Limb (tissue), 2 donors: ENCODE results near the gene NOP14.
"Not testable (repeated sequence)": the region's sequence is repeated elsewhere in the genome, so short reads cannot be mapped to it uniquely, and the experiment has no call there.

ENCODE experiments used
- DNase-seq, 2 donors: peaks; one replicate each; pipeline ENCODE4 v3.0.0-alpha.2; 2016; ENCODE audit errors: extremely low spot score in 2 of 2

Gene NOP14

DNA sequence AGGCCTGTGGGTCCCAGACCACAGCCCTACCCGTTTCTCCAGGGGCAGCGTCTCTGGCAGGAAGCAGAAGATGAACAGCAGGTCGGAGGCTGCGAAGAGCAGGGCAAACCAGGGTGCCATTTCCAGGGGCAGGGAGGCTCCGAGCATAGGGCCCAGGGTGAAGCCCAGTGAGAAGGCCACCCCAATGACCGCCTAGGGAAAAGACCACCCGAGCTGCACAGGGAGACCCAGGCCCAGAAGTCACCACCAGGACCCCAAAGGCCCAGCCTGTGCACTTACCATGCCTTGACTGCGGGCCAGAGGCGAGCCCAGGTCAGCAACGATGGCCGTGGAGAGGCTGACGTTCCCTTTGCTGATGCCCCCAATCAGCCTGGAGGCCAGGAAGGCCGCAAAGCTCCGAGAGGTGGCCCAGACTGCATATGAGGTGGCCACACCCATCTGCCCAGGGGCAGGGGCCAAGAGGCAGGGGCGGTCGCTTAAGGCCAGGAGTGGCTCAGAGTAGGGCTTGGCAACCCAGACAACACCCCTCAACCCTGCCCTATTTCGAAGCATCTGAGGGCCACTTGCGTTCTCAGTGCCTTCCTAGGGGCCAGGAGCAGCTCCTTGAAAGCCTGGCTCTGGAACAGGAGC, 30.8 kb downstream of the NOP14 start:
- no peak for DNase-seq

DNA sequence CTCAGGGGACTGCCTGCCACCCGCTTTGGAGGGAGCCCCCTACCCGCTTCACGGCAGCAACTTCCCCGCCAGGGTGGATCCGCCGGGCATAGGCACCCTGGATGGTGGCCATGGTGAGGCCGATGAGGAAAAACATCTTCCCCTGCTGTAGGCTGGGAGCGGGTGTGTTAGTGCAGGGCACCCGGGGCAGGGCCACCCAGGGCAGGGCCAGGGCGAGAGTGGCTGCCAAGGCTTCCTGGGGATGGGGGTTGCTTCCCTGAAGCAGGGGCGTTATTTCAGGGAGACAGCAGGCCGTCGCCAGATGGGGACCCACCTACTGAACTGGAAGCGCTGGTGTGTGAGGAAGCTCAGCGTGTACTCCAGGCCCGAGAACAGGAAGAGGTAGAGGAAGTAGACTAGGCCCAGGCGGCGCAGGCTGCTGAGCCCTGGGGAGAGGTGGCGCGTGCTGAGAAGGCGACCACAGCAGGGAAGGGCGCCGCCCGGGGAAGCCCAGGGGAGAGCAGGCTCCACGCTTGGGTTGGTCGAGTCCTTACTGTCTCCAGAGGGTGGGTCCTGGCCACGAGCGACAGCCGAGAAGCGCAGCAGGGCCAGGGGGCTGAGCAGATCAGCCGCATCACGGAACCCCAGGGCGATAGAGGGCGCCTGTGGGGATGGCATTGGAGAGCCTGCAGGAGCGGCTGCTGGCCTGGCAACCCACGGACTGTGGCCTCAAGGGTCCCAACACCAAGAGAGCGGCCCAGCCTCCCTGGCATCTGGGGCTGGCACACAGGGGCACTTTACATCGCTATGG, 31.5 kb downstream of the NOP14 start:
- DNase-seq: peak in 1 of 2 donors; percentile 40

DNA sequence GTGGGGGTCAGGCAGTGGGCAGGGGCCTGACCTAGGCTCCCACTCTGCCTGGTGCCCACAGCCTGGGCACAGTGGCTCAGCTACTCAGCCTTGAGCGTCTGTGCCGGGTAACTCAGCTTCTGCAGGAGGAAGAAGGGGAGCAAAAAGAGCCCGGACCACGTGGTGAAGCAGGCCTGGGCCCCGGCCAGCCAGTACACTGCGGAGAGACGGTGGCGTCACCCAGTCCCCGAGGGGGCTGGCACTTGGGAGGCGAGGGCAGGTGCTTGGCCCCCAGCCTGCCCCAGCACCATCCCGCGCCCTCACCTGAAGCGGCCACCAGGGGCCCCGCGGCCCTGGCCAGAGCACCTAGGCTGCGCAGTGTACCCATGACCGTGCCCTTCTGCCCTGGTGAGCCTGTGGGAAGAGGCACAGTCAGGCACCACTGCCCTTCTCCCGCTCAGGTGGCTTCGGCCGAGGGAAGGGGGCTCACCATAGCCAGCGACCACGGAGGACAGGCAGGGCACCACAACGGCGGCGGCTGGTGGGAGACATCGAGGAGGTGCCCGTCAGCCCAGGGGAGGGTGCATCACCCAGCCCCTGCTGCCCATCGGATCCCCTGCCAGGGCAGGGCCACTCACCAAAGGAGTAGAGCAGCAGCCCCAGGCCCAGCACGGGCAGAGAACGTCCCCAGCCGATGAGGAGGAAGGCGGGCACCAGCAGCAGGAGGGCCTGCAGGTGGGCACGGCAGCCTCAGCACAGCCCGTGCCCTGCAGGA, 32.3 kb downstream of the NOP14 start:
- DNase-seq: peak in 1 of 2 donors; percentile 31

DNA sequence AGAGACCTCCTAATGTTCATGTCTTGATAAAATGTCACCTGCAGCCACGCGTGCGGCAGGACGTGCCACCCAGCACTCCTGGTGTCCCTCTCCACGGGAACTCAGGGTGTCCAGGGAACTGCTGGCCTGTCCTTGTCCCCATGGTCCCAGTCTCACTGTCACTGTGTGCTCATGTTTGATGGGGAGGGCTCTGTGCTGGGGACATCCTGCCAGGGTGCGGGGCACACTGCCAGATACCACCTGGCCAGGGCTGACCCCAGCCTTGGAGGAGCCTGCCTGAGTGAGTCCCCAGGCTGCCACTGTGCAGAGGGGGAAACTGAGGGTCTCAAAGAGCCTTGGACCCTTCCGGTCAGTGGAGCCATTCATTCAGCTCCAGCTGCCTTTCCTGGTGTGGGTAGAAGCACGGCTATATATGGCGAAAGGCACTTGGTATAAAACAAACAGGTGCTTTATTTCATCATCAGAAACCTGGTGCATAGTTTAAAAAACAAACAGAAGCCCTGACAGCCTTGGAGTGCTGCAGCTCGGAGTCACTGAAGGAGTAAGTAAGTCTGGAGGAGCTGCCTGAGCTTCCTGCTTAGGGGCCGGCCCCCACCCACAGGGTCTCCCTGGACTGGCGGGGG, 33.0 kb downstream of the NOP14 start:
- DNase-seq: no peak

DNA sequence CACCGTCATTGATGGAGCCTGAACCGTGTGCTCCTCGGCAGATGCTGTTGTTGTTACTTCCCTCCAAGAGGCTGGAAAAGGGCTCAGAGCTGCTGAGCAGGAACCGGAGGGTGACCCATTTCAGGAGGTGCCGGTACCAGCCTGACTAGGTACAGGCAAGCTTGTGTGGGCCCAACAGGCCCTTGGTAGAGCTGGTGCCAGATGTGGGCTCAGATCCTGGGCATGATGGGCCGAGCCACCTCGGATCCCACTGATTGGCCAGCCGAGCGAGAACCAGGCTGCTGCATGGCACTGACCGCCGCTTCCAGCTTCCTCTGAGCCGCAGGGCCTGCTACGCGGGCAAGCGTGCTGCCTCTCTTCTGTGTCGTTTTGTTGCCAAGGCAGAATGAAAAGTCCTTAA, 33.7 kb downstream of the NOP14 start:
- DNase-seq: no peak

DNA sequence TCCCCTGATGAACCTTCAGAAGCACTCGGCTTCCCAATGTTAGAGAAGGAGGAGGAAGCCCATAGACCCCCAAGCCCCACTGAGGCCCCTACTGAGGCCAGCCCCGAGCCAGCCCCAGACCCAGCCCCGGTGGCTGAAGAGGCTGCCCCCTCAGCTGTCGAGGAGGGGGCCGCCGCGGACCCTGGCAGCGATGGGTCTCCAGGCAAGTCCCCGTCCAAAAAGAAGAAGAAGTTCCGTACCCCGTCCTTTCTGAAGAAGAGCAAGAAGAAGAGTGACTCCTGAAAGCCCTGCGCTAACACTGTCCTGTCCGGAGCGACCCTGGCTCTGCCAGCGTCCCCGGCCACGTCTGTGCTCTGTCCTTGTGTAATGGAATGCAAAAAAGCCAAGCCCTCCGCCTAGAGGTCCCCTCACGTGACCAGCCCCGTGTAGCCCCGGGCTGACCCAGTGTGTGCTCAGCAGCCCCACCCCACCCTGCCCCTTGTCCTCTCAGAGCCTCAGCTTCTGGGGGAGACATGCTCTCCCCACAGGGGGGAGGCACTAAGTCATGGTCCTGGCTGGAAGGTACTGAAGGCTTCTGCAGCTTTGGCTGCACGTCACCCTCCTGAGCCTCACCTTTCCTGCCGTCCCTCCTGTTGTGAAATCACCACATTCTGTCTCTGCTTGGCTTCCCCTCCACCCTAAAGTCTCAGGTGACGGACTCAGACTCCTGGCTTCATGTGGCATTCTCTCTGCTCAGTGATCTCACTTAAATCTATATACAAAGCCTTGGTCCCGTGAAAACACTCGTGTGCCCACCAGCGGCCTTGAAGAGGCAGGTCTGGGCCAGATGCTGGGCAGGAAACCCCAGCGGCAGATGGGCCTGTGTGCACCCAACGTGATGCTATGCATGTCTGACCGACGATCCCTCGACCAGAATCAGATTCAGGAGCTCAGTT, 34.7 kb downstream of the NOP14 start:
- no peak for DNase-seq

DNA sequence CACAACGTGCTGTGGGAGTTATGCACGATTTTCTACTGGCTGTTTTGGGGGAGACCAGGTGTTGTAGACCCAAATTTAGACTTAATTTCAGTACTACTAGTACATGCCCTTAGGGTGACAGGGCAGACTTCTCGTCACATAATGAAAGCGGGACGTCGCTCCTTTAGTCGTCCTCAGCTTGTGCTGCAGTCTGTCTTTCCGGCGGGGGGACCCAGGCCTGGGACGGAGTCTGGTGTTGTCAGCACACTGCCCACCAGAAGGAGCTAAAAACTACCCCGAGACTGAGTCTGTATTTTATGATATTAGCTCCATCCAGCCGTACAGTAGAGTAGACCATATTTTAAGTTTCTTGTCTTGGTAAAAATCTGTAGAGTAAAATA, 35.5 kb downstream of the NOP14 start:
- no peak for DNase-seq

DNA sequence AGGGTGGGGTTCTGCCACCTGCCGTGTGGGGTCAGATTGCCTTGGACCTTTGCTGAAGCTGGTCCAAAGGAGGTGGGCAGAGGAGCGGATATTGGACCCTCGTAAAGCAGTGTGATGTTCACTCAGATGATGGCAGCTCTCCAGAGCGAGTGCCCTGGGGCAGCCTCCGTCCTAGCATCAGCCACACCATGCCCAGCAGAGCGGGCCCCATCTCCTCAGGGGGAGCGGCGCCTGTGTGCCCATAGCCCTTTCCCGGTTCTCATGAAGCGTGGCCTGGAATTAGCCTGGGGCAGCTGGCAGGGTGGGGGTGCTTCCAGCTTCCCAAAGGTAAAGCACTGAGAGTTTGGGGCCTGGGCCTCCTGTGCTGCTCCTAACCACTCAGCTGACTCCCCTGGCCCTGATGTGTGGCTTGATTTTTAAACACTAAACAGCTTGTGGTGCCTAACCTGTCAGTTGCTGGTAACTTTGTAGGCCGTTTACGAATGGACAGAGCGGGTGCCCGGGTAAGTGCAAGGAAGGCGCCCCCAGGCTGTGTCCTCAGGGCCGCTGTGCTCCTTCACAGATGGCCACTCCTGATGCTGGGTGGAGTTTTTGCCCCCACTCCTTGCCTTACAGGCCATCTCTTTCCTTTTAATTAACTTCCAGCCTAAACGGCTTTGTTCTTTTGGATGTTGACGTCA, 36.0 kb downstream of the NOP14 start:
- DNase-seq: no peak

DNA sequence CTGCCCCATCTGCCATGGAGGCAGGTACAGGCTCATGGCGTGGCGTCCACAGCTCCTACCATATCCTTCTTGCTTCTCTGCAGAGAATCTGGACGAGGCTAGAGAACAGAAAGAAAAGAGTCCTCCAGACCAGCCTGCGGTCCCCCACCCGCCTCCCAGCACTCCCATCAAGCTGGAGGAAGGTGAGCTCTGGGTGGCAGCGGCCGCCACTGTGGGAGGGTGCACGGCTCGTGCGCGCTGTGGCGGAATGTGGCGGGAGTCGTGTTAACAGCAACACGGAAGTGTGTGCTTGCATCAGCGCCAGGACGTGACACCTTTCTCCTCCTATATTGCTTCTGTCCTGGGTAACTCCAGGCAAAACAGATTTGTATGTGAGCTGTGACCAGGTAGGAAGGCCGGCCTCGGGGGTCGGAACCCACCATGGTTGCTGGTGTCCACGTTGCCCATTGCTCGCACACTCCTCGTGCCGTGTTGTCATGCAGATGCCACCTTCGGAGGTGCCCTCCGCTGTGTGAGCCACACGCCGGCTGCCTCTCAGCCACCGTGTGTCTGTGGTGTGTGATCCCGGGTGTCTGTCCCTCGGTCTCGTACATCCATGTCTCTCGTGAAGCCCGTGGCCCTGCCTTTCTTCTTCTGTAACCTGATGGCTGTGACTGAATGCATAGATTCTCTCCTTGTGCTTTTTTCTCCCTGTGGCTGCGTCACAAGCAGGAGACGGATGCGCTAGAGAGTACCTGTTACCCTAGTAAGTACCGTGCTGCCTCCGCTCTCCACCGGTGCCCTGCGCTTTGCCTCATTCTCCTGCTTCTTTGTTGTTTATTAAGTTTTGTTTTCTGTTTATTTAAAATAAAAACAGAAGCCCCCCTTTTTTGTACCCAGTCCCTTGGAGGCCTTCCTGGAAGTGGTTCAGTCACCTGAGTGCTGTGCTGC, 37.0 kb downstream of the NOP14 start:
- no peak for DNase-seq

DNA sequence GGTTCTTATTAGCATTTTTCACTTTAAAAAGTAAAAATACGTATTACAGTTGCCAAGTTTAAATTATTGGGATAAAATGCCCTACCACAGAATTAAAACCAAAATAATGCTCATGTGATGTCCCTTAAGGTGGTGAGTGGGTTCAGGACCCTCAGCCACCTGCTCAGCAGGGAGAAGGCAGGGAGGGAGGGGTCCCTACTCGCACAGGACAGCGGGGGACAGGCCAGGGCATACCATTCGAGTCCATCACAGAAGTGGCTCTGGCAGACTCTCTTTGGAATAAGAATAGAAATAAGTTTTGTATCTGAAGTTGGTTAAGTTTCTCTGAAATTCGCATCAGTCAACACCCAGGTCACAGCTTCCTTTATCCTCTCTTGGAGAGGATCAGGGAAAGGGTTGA, 37.7 kb downstream of the NOP14 start:
- DNase-seq: no peak

DNA sequence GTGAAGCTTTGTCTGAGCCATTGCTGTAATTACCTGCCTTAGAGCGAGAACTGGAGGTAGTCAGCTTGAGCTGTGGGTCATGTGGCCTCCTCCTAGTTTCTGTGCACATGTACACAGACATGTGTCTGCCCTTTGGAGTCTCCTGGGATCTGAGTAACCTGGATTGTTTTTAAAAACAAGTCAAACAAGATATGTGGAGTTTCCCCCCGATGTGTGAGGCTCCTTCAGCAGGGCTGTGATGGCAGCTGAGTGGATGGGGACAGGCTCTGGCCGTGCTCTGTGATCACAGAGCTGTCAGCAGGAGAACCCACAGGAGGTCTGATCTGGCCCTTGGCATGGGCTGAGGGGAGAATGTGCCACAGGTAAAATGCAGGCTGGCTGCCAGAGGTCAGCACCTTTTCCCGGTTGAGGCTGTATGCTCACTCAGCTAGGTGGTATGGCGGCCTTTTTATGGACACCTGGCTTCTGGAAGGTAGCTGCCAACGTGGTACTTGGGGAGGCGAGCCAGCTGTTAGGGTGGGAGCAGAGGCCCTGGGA, 38.4 kb downstream of the NOP14 start:
- no peak for DNase-seq

DNA sequence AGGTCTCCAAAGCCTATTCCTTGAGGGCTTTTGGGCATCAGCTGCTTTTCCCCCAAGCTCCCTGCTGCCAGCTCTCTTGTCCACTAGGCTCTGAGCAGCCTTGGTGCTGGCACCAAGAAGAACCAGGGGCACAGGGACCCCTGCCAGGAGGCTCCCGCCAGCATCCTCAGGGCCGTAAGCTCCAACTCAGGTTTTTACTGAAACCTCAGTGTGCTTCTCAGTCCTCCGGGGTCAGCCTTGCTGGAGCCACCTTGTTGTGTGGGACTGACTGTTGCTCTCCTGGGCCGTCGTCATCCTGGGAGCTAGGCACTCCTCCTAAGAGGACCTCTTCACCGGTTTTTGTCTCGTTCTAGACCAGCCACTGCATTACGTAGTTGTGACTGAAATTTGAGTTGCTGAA, 38.9 kb downstream of the NOP14 start:
- DNase-seq: no peak

DNA sequence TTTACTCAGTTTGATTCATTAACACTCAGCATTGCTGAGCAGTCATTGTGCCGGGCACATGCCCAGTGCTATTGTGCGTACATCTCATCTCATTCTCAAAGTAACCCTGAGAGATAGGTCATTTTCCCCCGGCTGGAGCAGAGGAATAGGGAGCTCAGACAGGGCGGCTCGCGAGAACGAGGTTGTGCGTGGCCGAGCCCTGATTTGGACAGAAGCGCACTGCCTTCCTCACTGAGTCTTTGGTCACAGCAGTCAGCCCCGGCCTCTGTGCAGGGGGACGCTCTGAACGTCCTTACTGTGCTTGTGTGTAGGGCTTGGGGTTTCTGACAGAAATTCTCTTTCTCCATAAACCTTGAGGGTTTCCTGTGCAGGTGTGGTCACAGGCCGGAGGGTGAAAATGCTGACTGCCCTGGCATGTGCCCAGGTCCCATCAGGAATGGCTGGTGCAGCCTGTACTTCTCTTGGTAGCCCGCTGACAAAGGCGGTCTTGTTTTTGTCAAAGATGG, 39.5 kb downstream of the NOP14 start:
- no peak for DNase-seq

DNA sequence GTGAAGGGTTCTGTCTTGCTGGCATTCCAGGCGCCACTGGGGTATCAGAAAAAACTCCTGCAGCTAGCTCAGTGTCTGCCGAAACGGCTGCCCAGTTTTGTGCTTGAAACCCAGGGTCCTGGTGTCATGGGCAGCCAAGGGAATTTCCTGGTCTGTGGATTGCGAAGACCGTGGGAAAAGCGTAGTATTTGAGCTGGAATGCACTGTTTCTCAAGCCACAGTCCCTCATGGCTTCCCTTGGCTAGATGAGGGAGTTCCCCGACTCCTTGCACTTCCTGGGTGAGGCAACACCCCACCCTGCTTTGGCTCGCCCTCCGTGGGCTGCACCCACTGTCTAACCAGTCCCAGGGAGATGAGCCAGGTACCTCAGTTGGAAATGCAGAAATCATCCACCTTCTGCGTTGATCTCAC, 40.1 kb downstream of the NOP14 start:
- no peak for DNase-seq

DNA sequence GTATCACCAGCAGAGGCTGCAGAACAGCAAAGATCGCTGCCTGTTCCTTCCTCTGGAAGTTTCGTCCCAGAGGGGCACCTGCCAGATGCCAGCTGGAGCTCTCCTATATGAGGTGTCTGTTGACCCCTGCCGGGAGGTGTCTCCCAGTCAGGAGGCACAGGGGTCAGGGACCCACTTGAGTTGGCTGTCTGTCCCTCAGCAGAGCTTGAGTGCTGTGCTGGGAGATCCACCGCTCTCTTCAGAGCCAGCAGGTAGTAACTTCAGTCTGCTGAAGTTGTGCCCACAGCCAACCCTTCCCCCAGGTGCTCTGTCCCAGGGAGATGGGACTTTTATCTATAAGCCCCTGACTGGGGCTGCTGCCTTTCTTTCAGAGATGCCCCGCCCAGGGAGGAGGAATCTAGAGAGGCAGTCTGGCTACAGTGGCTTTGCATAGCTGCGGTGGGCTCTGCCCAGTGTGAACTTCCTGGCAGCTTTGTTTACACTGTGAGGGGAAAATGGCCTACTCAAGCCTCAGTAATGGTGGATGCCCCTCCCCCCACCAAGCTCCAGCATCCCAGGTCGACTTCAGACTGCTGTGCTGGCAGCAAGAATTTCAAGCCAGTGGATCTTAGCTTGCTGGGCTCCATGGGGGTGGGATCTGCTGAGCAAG, 40.6 kb downstream of the NOP14 start:
- not testable (repeated sequence) for DNase-seq

DNA sequence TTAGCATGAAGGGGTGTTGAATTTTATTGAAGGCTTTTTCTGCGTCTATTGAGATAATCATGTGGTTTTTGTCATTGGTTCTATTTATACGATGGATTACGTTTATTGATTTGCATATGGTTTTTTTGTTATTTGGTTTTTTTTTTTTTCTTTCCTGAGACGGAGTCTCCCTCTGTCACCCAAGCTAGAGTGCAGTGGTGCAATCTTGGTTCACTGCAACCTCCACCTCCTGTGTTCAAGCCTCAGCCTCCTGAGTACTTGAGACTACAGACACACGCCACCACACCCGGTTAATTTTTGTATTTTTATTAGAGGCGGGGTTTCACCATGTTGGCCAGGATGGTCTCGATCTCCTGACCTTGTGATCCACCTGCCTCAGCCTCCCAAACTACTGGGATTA, 44.5 kb downstream of the NOP14 start:
- not testable (repeated sequence) for DNase-seq

DNA sequence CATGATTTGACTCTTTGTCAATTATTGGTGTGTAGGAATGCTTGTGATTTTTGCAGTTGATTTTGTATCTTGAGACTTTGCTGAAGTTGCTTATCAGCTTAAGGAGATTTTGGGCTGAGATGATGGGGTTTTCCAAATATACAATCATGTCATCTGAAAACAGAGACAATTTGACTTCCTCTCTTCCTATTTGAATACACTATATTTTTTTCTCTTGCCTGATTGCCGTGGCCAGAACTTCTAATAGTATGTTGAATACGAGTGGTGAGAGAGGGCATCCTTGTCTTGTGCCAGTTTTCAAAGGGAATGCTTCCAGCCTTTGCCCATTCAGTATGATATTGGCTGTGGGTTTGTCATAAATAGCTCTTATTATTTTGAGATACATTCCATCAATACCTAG, 44.9 kb downstream of the NOP14 start:
- not testable (repeated sequence) for DNase-seq

DNA sequence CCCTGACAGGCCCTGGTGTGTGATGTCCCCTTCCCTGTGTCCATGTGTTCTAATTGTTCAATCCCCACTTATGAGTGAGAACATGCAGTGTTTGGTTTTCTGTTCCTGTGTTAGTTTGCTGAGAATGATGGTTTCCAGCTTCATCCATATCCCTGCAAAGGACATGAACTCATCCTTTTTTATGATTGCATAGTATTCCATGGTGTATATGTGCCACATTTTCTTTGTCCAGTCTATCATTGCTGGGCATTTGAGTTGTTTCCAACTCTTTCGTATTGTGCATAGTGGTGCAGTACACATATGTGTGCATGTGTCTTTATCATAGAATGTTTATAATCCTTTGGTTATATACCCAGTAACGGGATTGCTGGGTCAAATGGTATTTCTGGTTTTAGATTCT, 46.5 kb downstream of the NOP14 start:
- not testable (repeated sequence) for DNase-seq
